GM12878 (cell line): ENCODE measurements around the gene SEC31A. TPM values are rescaled to one million over a fixed set of nuclear protein-coding genes. Genes with fewer than 3 reads are reported as not detected.

ENCODE experiments used
- ATAC-seq: fragments of 200-7000 bp; cut with Tn5 transposase; 3 replicates; pipeline ENCODE4 v1.9.1; 2020; ENCODE audit warnings: mild to moderate bottlenecking, moderate library complexity
- BruUV-seq: library from RNA; stranded (reverse); fragments of 400-500 nt; replicated peaks from 2 replicates; lab custom pipeline; 2021; lab: Mats Ljungman, UMichigan
- CTCF ChIA-PET: fragments of 300-600 bp; sonication (Branson Sonifier 250); formaldehyde crosslinking; extraction: SDS; loops from one replicate; lab custom pipeline; 2021; ENCODE audit warnings: inconsistent platforms; lab: Yijun Ruan, JAX
- POLR2A ChIA-PET: fragments of 350-600 bp; formaldehyde crosslinking; extraction: SDS; loops from one replicate; lab custom pipeline; 2021; ENCODE audit warnings: inconsistent platforms; lab: Charles Lee
- RAD21 ChIA-PET: fragments of 300-600 bp; sonication (Branson Sonifier 250); formaldehyde crosslinking; loops from one replicate; lab custom pipeline; 2023; ENCODE audit warnings: antibody characterized with exemption; ENCODE audit not compliant: unreplicated experiment; lab: Charles Lee
- SMC1A ChIA-PET: fragments of 300-600 bp; sonication (Branson Sonifier 250); formaldehyde crosslinking; loops from one replicate; lab custom pipeline; 2023; ENCODE audit not compliant: unreplicated experiment, uncharacterized antibody; lab: Charles Lee
- DNase-seq: peaks from one replicate; pipeline ENCODE4 v3.0.0-alpha.2; 2011; ENCODE audit warnings: low read depth, low spot score
- FAIRE-seq: peaks from 3 replicates; lab custom pipeline; 2011; peaks lifted over from hg19 to GRCh38; lab: Jason Lieb, UNC
- H2AFZ ChIP-seq: 2 replicates; pipeline ENCODE4 v1.6.0; 2011; ENCODE audit warnings: low read depth, low read length, control low read depth; ENCODE audit not compliant: control insufficient read depth
- H3K27ac ChIP-seq: 2 replicates; pipeline ENCODE4 v1.5.1; 2011; ENCODE audit warnings: control low read depth; ENCODE audit not compliant: control insufficient read depth, insufficient read depth
- H3K27me3 ChIP-seq, 2 experiments: replicated peaks in 1 of 2; 2 replicates each; pipeline versions ENCODE4 v1.6.0 to v1.6.1; 2011; ENCODE audit warnings: low read length in 1 of 2; ENCODE audit not compliant: control insufficient read depth in 2 of 2, insufficient read depth in 2 of 2
- H3K36me3 ChIP-seq, 2 experiments: 2 replicates each; pipeline ENCODE4 v1.5.1; 2011; ENCODE audit warnings: low read length in 1 of 2; ENCODE audit not compliant: control insufficient read depth in 2 of 2, insufficient read depth in 2 of 2
- H3K4me1 ChIP-seq: 2 replicates; pipeline ENCODE4 v1.6.1; 2011; ENCODE audit warnings: mild to moderate bottlenecking, low read length, moderate library complexity, mixed read lengths; ENCODE audit not compliant: control insufficient read depth, insufficient read depth
- H3K4me2 ChIP-seq: 2 replicates; pipeline ENCODE4 v1.6.0; 2011; ENCODE audit warnings: control low read depth; ENCODE audit not compliant: control insufficient read depth, insufficient read depth
- H3K4me3 ChIP-seq: fragments of 200-600 bp; sonication (generic); 2 replicates; pipeline ENCODE4 v1.5.1; 2016
- H3K79me2 ChIP-seq: 2 replicates; pipeline ENCODE4 v1.6.0; 2011; ENCODE audit warnings: low read length; ENCODE audit not compliant: control insufficient read depth, insufficient read depth
- H3K9ac ChIP-seq: 2 replicates; pipeline ENCODE4 v1.8.0; 2011; ENCODE audit warnings: low read length, control low read depth, mixed read lengths; ENCODE audit not compliant: control insufficient read depth, insufficient read depth
- H3K9me3 ChIP-seq: replicated peaks from 3 replicates; pipeline ENCODE4 v1.5.1; 2011; ENCODE audit warnings: mild to moderate bottlenecking, low read length; ENCODE audit not compliant: control insufficient read depth, insufficient read depth
- H4K20me1 ChIP-seq: 2 replicates; pipeline ENCODE4 v1.6.0; 2011; ENCODE audit not compliant: control insufficient read depth, insufficient read depth
- BHLHE40 ChIP-seq, 2 experiments: fragments of 450-650 bp in 1 of 2; IDR thresholded peaks; 2 replicates each; pipeline ENCODE4 v1.6.1; 2011 to 2017; ENCODE audit warnings: low read depth in 2 of 2, borderline replicate concordance in 1 of 2, improper control_type of control experiment in 1 of 2, low read length in 1 of 2, mild to moderate bottlenecking in 1 of 2
- CHD1 ChIP-seq: IDR thresholded peaks from 2 replicates; pipeline ENCODE4 v1.6.1; 2012; ENCODE audit warnings: low read depth, low read length, improper control_type of control experiment
- PML ChIP-seq: IDR thresholded peaks from 2 replicates; pipeline ENCODE4 v1.6.1; 2012; ENCODE audit warnings: low read length, inconsistent platforms
- RUNX3 ChIP-seq: IDR thresholded peaks from 2 replicates; pipeline ENCODE4 v1.6.1; 2012; ENCODE audit warnings: low read length, inconsistent platforms
- SUPT20H ChIP-seq: IDR thresholded peaks from 2 replicates; pipeline ENCODE4 v1.6.1; 2011; ENCODE audit warnings: low read depth, mild to moderate bottlenecking, low read length, moderate library complexity, borderline replicate concordance; ENCODE audit not compliant: control insufficient read depth
- WGBS: methylation state at CpG from one replicate; pipeline ENCODE4 v1.1.6; 2016; ENCODE audit warnings: low lambda C conversion rate; ENCODE audit not compliant: insufficient replicate concordance, insufficient coverage; ENCODE audit errors: missing lambda C conversion rate; 5-methylcytosine and 5-hydroxymethylcytosine counted together
- in situ Hi-C: fragments of 300-500 bp; cut with MboI; formaldehyde crosslinking; loops from 9 replicates; pipeline ENCODE4 v1.14.3; 2018; ENCODE audit warnings: mixed read lengths
- intact Hi-C: fragments of 100-400 bp; cut with micrococcal nuclease; formaldehyde crosslinking; loops from one replicate; pipeline ENCODE4 v1.14.2; 2022; ENCODE audit not compliant: unreplicated experiment
- polyA plus RNA-seq, 11 experiments: library from polyadenylated mRNA; depleted of rRNA in 4 of 11; unstranded in 6 of 11; stranded (reverse) in 5 of 11; fragments of >200 nt; fragmentation: Nextera tagmentation in 4 of 11; fragmentation: Illumina TruSeq in 1 of 11; extraction: Ambion mirVana in 4 of 11; extraction: Trizol in 1 of 11; gene quantifications; 1 replicate in 1 of 11; 2 replicates in 10 of 11; pipeline versions ENCODE4 v1.2.1 to v1.2.3, GENCODE V29; 2011 to 2016; ENCODE audit warnings: inconsistent platforms in 2 of 11, missing spikeins in 2 of 11, low read depth in 1 of 11
- total RNA-seq, 4 experiments: library from RNA; depleted of rRNA in 3 of 4; stranded (reverse); fragments of >200 nt in 3 of 4; fragmentation: Illumina TruSeq in 1 of 4; extraction: Trizol in 1 of 4; gene quantifications; 2 replicates each; pipeline versions ENCODE4 v1.2.1 to v1.2.3, GENCODE V29; 2013 to 2021
- TF ChIP-seq, protein P1 (sequence below): fragments of 450-650 bp; IDR thresholded peaks from 2 replicates; pipeline ENCODE4 v1.6.1; 2016; ENCODE audit warnings: mild to moderate bottlenecking

Gene SEC31A
- total and polyA plus RNA-seq, 10 of the 15 experiments (the other 5 are each of a cell fraction or from before 2014, with no cell fraction given), result 74.6 to 171 (median 129) TPM

DNA sequence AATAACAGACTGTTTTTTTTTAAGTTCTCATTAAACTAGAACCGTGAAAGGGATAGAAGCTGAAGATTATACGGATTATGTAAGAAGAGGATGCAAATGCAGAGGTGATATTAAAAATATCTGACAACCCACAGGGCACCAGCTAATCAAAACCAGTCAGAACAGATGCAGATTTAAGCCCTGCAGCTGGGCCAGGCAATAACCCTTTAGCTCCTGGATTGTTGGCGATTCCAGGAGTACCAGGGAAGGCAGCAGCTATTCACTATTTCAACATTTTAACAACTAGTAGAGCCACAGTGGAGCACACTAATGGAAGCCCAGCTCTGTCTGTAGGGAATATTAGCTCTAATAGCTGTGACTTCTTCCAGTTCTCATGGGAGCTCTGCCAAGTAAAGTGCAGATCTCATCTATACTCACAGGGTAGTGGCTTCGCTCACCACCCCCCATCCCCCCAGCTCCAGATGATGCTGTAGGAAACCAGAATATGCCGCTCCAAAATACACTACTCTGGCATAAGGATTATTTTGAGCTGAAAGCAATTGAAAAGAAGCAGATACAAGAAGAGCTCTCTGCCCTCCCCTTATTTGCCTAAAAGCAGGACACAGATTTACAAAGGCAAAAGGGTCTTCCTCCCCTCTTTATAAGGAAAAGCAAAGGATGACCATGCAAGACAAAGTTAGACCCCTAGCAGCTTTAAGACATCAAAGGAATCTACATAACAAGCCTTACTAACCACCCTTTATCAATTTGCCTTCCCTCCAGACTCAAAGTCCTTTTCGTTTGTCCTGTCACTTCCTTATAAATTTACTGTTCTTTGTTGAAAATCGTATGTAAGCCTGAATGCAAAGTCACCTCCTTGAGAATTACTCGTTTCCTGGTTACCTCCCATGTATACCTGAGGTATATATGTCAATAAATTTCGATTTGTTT is 106.0 kb downstream of the SEC31A start:
- BruUV-seq, result no TSS peak

More for the DNA sequence above, 106.0 kb downstream of the SEC31A start:
- Histone ChIP-seq H3K9me3 (no peaks in the 10 kb centered on the region), H3K9ac (no peak overlapping the region), H3K4me3 (no peak overlapping the region), H4K20me1 (no peaks in the 10 kb centered on the region), H3K27ac (no peak overlapping the region), H3K79me2 (no peaks in the 10 kb centered on the region), H3K4me1 (peaks cover 10% of the 10 kb centered on the region), H3K4me2 (no peak overlapping the region), H3K27me3 (no peaks in the 10 kb centered on the region), H3K36me3 (no peaks in the 10 kb centered on the region), H2AFZ (no peak overlapping the region)
- ChIA-PET CTCF (interaction anchor here (1.0 to 1.5 kb wide), 2 partner anchors 15 to 18 kb away, joined by 4 read pairs; no protein-coding TSS in a partner anchor), POLR2A (interaction anchor here (0.7 kb wide), 1 partner anchor 10 kb away, joined by 3 read pairs; no protein-coding TSS in a partner anchor), RAD21 (interaction anchor here (1.5 kb wide), 1 partner anchor 14 kb away, joined by 7 read pairs; the partner anchor contains the start of gene SCD5), SMC1A (interaction anchor here (1.2 to 3.1 kb wide), 2 partner anchors 15 to 223 kb away, joined by 3 to 13 read pairs; partner anchors contain the start of gene SCD5)
- DNase-seq, result no peak
- TF ChIP-seq CHD1, result no peak
- no peak for TF ChIP-seq SUPT20H
- TF ChIP-seq BHLHE40 (IDR thresholded peaks at IDR 0.05; ENCODE audit: borderline replicate concordance in 1 of 2, low read depth in 2 of 2, low read length in 1 of 2), result no peak
- TF ChIP-seq, protein P1, sequence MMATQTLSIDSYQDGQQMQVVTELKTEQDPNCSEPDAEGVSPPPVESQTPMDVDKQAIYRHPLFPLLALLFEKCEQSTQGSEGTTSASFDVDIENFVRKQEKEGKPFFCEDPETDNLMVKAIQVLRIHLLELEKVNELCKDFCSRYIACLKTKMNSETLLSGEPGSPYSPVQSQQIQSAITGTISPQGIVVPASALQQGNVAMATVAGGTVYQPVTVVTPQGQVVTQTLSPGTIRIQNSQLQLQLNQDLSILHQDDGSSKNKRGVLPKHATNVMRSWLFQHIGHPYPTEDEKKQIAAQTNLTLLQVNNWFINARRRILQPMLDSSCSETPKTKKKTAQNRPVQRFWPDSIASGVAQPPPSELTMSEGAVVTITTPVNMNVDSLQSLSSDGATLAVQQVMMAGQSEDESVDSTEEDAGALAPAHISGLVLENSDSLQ, result no peak
- no peak for TF ChIP-seq PML
- TF ChIP-seq RUNX3, result no peak
- ATAC-seq, result no peak
- in situ Hi-C loops (no loop called here), intact Hi-C loops (no loop called here)
- WGBS, result 28% methylated on average over 9 of the region's 9 CpGs
- FAIRE-seq, result no peak
